GM12874 (cell line): ENCODE results near the gene TF.

Experiments
- TF ChIP-seq, protein P1 (sequence below): IDR thresholded peaks from 2 replicates; pipeline ENCODE4 v1.5.1; 2011; ENCODE audit warnings: low read depth, mild to moderate bottlenecking, control low read depth, low read length, moderate library complexity; ENCODE audit not compliant: insufficient read depth

The TF gene

DNA sequence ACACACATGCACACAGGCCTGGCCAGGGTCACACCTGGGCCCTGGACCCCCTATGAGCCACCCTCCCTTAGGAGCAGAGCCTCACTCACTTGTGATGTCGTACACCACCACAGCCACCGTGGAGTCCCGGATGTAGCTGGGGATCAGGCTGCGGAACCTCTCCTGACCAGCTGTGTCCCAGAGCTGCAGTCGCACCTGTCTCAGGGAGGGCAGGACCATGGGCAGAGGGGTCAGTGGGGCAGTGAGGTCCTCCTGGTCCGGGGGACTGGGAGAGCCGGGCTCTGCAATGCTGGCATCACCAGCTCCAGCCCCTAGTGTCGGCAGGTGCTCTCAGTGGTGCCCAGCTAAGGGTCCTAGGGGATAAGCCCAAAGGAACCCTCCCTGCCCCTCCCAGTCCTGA lies 95.0 kb downstream of the TF start:
- TF ChIP-seq, protein P1, sequence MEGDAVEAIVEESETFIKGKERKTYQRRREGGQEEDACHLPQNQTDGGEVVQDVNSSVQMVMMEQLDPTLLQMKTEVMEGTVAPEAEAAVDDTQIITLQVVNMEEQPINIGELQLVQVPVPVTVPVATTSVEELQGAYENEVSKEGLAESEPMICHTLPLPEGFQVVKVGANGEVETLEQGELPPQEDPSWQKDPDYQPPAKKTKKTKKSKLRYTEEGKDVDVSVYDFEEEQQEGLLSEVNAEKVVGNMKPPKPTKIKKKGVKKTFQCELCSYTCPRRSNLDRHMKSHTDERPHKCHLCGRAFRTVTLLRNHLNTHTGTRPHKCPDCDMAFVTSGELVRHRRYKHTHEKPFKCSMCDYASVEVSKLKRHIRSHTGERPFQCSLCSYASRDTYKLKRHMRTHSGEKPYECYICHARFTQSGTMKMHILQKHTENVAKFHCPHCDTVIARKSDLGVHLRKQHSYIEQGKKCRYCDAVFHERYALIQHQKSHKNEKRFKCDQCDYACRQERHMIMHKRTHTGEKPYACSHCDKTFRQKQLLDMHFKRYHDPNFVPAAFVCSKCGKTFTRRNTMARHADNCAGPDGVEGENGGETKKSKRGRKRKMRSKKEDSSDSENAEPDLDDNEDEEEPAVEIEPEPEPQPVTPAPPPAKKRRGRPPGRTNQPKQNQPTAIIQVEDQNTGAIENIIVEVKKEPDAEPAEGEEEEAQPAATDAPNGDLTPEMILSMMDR: no peak

DNA sequence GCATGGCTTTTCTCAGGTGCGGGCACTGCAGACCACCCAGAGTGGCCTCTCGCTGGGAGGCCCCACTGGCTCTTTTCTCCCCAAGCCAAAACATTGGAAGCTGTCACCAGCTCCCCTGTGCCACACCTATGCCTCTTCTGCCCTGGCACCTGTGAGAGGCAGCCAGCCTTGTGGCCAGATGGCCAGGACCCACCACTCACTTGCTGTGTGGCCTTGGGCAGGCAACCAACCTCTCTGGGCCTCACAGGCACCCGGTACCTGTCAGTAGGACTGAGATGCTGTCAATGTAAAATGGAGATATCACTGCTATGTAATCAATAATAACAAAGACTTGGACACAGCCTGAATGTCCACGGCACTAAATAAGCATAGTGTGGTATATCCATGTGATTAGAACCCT lies 96.0 kb downstream of the TF start:
- TF ChIP-seq, protein P1: no peak

DNA sequence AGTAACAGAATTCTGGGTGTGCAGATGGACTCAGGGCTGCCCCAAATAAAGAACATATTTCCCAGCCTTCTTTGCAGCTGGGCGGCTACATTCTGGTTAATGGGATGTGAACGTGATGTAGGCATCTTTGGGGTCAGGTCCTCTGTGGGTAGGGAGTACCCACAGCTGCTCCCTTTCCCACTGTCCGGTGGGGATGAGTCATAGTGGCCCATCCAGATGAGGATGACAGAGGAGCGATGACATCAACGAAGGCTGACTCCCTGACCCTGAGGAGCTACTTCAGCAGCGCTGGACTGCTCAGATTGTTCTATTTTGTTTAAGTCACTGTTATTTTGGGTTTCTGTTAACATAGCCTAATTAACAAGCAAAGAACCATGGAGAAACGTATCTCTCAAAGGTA lies 97.4 kb downstream of the TF start:
- TF ChIP-seq, protein P1: no peak

DNA sequence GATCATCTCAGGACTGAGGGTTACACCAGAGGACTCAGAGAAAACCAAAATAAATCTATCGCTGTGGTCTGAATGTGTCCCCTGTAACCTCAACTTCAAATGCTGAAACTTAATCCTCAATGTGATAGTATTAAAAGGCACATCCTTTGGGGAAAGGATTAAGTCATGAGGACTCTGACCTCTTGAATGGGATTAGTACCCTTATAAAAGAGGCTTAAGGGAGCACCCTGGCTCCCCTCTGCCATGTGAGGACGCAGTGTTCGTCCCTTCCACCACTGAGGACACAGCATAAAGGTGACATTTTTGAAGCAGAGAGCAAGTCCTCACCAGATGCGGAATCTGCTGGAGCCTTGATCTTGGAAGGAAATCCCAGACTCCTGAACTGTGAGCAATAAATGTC lies 98.9 kb downstream of the TF start:
- TF ChIP-seq, protein P1: no peak
